GM12878 (cell line): ENCODE results near the gene UTP3. TPM values are rescaled to one million over a fixed set of nuclear protein-coding genes. Genes with fewer than 3 reads are reported as not detected.

Experiments
- ATAC-seq: fragments of 200-7000 bp; cut with Tn5 transposase; 3 replicates; pipeline ENCODE4 v1.9.1; 2020; ENCODE audit warnings: mild to moderate bottlenecking, moderate library complexity
- BruUV-seq: library from RNA; stranded (reverse); fragments of 400-500 nt; replicated peaks from 2 replicates; lab custom pipeline; 2021; lab: Mats Ljungman, UMichigan
- CTCF ChIA-PET: fragments of 300-600 bp; sonication (Branson Sonifier 250); formaldehyde crosslinking; extraction: SDS; loops from one replicate; lab custom pipeline; 2021; ENCODE audit warnings: inconsistent platforms; lab: Yijun Ruan, JAX
- POLR2A ChIA-PET: fragments of 350-600 bp; formaldehyde crosslinking; extraction: SDS; loops from one replicate; lab custom pipeline; 2021; ENCODE audit warnings: inconsistent platforms; lab: Charles Lee
- RAD21 ChIA-PET: fragments of 300-600 bp; sonication (Branson Sonifier 250); formaldehyde crosslinking; loops from one replicate; lab custom pipeline; 2023; ENCODE audit warnings: antibody characterized with exemption; ENCODE audit not compliant: unreplicated experiment; lab: Charles Lee
- SMC1A ChIA-PET: fragments of 300-600 bp; sonication (Branson Sonifier 250); formaldehyde crosslinking; loops from one replicate; lab custom pipeline; 2023; ENCODE audit not compliant: unreplicated experiment, uncharacterized antibody; lab: Charles Lee
- DNase-seq: peaks from one replicate; pipeline ENCODE4 v3.0.0-alpha.2; 2011; ENCODE audit warnings: low read depth, low spot score
- FAIRE-seq: peaks from 3 replicates; lab custom pipeline; 2011; peaks lifted over from hg19 to GRCh38; lab: Jason Lieb, UNC
- H2AFZ ChIP-seq: 2 replicates; pipeline ENCODE4 v1.6.0; 2011; ENCODE audit warnings: low read depth, low read length, control low read depth; ENCODE audit not compliant: control insufficient read depth
- H3K27ac ChIP-seq: 2 replicates; pipeline ENCODE4 v1.5.1; 2011; ENCODE audit warnings: control low read depth; ENCODE audit not compliant: control insufficient read depth, insufficient read depth
- H3K27me3 ChIP-seq, 2 experiments: replicated peaks in 1 of 2; 2 replicates each; pipeline versions ENCODE4 v1.6.0 to v1.6.1; 2011; ENCODE audit warnings: low read length in 1 of 2; ENCODE audit not compliant: control insufficient read depth in 2 of 2, insufficient read depth in 2 of 2
- H3K36me3 ChIP-seq, 2 experiments: 2 replicates each; pipeline ENCODE4 v1.5.1; 2011; ENCODE audit warnings: low read length in 1 of 2; ENCODE audit not compliant: control insufficient read depth in 2 of 2, insufficient read depth in 2 of 2
- H3K4me1 ChIP-seq: 2 replicates; pipeline ENCODE4 v1.6.1; 2011; ENCODE audit warnings: mild to moderate bottlenecking, low read length, moderate library complexity, mixed read lengths; ENCODE audit not compliant: control insufficient read depth, insufficient read depth
- H3K4me2 ChIP-seq: 2 replicates; pipeline ENCODE4 v1.6.0; 2011; ENCODE audit warnings: control low read depth; ENCODE audit not compliant: control insufficient read depth, insufficient read depth
- H3K4me3 ChIP-seq: fragments of 200-600 bp; sonication (generic); 2 replicates; pipeline ENCODE4 v1.5.1; 2016
- H3K79me2 ChIP-seq: 2 replicates; pipeline ENCODE4 v1.6.0; 2011; ENCODE audit warnings: low read length; ENCODE audit not compliant: control insufficient read depth, insufficient read depth
- H3K9ac ChIP-seq: 2 replicates; pipeline ENCODE4 v1.8.0; 2011; ENCODE audit warnings: low read length, control low read depth, mixed read lengths; ENCODE audit not compliant: control insufficient read depth, insufficient read depth
- H3K9me3 ChIP-seq: replicated peaks from 3 replicates; pipeline ENCODE4 v1.5.1; 2011; ENCODE audit warnings: mild to moderate bottlenecking, low read length; ENCODE audit not compliant: control insufficient read depth, insufficient read depth
- H4K20me1 ChIP-seq: 2 replicates; pipeline ENCODE4 v1.6.0; 2011; ENCODE audit not compliant: control insufficient read depth, insufficient read depth
- CTCF ChIP-seq, 3 experiments: IDR thresholded peaks in 2 of 3; conservative IDR thresholded peaks in 1 of 3; 2 replicates each; pipeline ENCODE4 v1.5.1; 2011; ENCODE audit warnings: low read depth in 3 of 3, low read length in 3 of 3, mild to moderate bottlenecking in 3 of 3, control low read depth in 2 of 3, moderate library complexity in 2 of 3, inconsistent platforms in 1 of 3, mixed read lengths in 1 of 3; ENCODE audit not compliant: control insufficient read depth in 2 of 3, insufficient read depth in 1 of 3; ENCODE audit errors: extremely low read depth in 1 of 3
- FOXM1 ChIP-seq: IDR thresholded peaks from 2 replicates; pipeline ENCODE4 v1.6.1; 2012; ENCODE audit warnings: low read depth, mild to moderate bottlenecking, inconsistent platforms, low read length, moderate library complexity
- RAD21 ChIP-seq: IDR thresholded peaks from 2 replicates; pipeline ENCODE4 v1.6.1; 2011; ENCODE audit warnings: mild to moderate bottlenecking, low read depth, low read length, moderate library complexity; ENCODE audit not compliant: insufficient read depth
- TCF7 ChIP-seq: IDR thresholded peaks from 2 replicates; pipeline ENCODE4 v1.6.1; 2014; ENCODE audit warnings: antibody characterized with exemption, borderline replicate concordance
- WGBS: methylation state at CpG from one replicate; pipeline ENCODE4 v1.1.6; 2016; ENCODE audit warnings: low lambda C conversion rate; ENCODE audit not compliant: insufficient replicate concordance, insufficient coverage; ENCODE audit errors: missing lambda C conversion rate; 5-methylcytosine and 5-hydroxymethylcytosine counted together
- in situ Hi-C: fragments of 300-500 bp; cut with MboI; formaldehyde crosslinking; loops from 9 replicates; pipeline ENCODE4 v1.14.3; 2018; ENCODE audit warnings: mixed read lengths
- intact Hi-C: fragments of 100-400 bp; cut with micrococcal nuclease; formaldehyde crosslinking; loops from one replicate; pipeline ENCODE4 v1.14.2; 2022; ENCODE audit not compliant: unreplicated experiment
- polyA plus RNA-seq, 11 experiments: library from polyadenylated mRNA; depleted of rRNA in 4 of 11; unstranded in 6 of 11; stranded (reverse) in 5 of 11; fragments of >200 nt; fragmentation: Nextera tagmentation in 4 of 11; fragmentation: Illumina TruSeq in 1 of 11; extraction: Ambion mirVana in 4 of 11; extraction: Trizol in 1 of 11; gene quantifications; 1 replicate in 1 of 11; 2 replicates in 10 of 11; pipeline versions ENCODE4 v1.2.1 to v1.2.3, GENCODE V29; 2011 to 2016; ENCODE audit warnings: inconsistent platforms in 2 of 11, missing spikeins in 2 of 11, low read depth in 1 of 11
- total RNA-seq, 4 experiments: library from RNA; depleted of rRNA in 3 of 4; stranded (reverse); fragments of >200 nt in 3 of 4; fragmentation: Illumina TruSeq in 1 of 4; extraction: Trizol in 1 of 4; gene quantifications; 2 replicates each; pipeline versions ENCODE4 v1.2.1 to v1.2.3, GENCODE V29; 2013 to 2021

UTP3 gene
- total and polyA plus RNA-seq, 10 of the 15 experiments (the other 5 are each of a cell fraction or from before 2014, with no cell fraction given): 15.8 to 60.7 (median 22.5) TPM

- CTCF ChIA-PET: interaction anchor here (0.6 to 6.5 kb wide), 25 partner anchors 9 to 538 kb away, joined by 3 to 77 read pairs (median 6); partner anchors contain the start of genes RUFY3 and UTP3
- no peaks in the 10 kb centered on the region for H3K27me3 ChIP-seq
- no peak overlapping the region for H3K9ac ChIP-seq
- peaks cover 24% of the 10 kb centered on the region for H3K4me1 ChIP-seq
- no peaks in the 10 kb centered on the region for H3K9me3 ChIP-seq
- WGBS: 97% methylated on average over 2 of the region's 2 CpGs
- H2AFZ ChIP-seq: no peak overlapping the region
- intact Hi-C loops (loop anchor here (2.0 to 10.0 kb wide), 3 partner anchors 17 to 187 kb away; no protein-coding TSS in a partner anchor), in situ Hi-C loops (no loop called here)
- H3K4me2 ChIP-seq: peak overlapping the region; percentile 60
- H4K20me1 ChIP-seq: no peaks in the 10 kb centered on the region
- FAIRE-seq: no peak
- no peaks in the 10 kb centered on the region; the same call in 1 of the 2 replicates for H3K79me2 ChIP-seq
- H3K27ac ChIP-seq: no peak overlapping the region
- H3K4me3 ChIP-seq: no peak overlapping the region
- POLR2A ChIA-PET: interaction anchor here (0.6 to 4.7 kb wide), 8 partner anchors 18 to 246 kb away, joined by 3 to 35 read pairs (median 4); no protein-coding TSS in a partner anchor
- no peaks in the 10 kb centered on the region for H3K36me3 ChIP-seq
- no peak for DNase-seq
- BruUV-seq: no TSS peak
- RAD21 ChIA-PET: interaction anchor here (0.7 to 5.8 kb wide), 17 partner anchors 12 to 257 kb away, joined by 3 to 82 read pairs (median 3); partner anchors contain the start of gene UTP3
- SMC1A ChIA-PET: interaction anchor here (0.6 to 7.5 kb wide), 23 partner anchors 8 to 1739 kb away, joined by 3 to 204 read pairs (median 4); partner anchors contain the start of genes GRSF1, RUFY3 and UTP3
- TF ChIP-seq CTCF (IDR thresholded peaks at IDR 0.05 in 2 of 3, conservative IDR thresholded peaks at IDR 0.05 in 1 of 3; ENCODE audit: control insufficient read depth in 2 of 3, extremely low read depth in 1 of 3, insufficient read depth in 1 of 3, low read depth in 3 of 3, low read length in 3 of 3) (peak in 2 of 3 experiments; percentile 7 to 13; a peak in 1 of 6 replicates), RAD21 (peak; percentile 50), FOXM1 (no peak), TCF7 (no peak)
- no peak for ATAC-seq
Measured at GRCh38 chr4:70737409-70737808, 49.1 kb downstream of the UTP3 start.
